Stimulated activated naive CD8-positive, alpha-beta T cell treated with anti-CD3 and anti-CD28 coated beads, Interleukin-15, Interleukin-2, amounts not matched to agents 100 ng/mL and 50 ng/mL, for 24 hours (primary cell): ENCODE results near the gene CACNA2D2.

Experiments
- H3K27ac Mint-ChIP-seq: one replicate; pipeline ENCODE4 v1.8.0; 2021; ENCODE audit warnings: mild to moderate bottlenecking, mixed read lengths
- H3K27me3 Mint-ChIP-seq: one replicate; pipeline ENCODE4 v1.8.0; 2021; ENCODE audit warnings: mixed read lengths
- H3K36me3 Mint-ChIP-seq: one replicate; pipeline ENCODE4 v1.8.0; 2021; ENCODE audit warnings: low read depth, mixed read lengths
- H3K4me1 Mint-ChIP-seq: one replicate; pipeline ENCODE4 v1.8.0; 2021; ENCODE audit warnings: low read depth, mixed read lengths
- H3K4me3 Mint-ChIP-seq: one replicate; pipeline ENCODE4 v1.8.0; 2021; ENCODE audit warnings: mild to moderate bottlenecking, mixed read lengths
- H3K9me3 Mint-ChIP-seq: one replicate; pipeline ENCODE4 v1.8.0; 2021; ENCODE audit warnings: mixed read lengths

CACNA2D2 gene

GRCh38 chr3:50467919-50468318 is 35.5 kb downstream of the CACNA2D2 start:
- Mint-ChIP-seq H3K27ac (no peak overlapping the region), H3K4me1 (peaks cover 5% of the 10 kb centered on the region), H3K4me3 (no peak overlapping the region), H3K9me3 (no peaks in the 10 kb centered on the region), H3K36me3 (no peaks in the 10 kb centered on the region), H3K27me3 (no peaks in the 10 kb centered on the region)

DNA sequence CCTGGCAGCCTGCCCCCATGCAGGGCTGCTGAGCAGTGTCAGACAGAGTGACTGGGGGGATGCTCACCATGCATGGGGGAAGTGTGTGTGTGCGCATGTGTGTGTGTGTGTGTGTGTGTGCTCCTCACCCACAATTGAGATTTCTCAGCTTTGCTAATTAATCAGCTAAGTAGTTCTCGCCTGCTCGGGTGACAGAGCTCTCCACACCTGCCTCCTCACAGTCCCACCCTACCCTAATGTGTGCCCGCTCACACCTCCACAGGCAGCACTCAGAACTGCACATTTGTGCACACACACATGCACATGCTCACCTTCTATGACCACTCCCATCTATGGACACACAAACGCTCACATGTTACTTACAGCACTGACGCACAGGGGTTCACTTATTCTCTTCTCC is 37.3 kb downstream of the CACNA2D2 start:
- no peaks in the 10 kb centered on the region for H3K27me3 Mint-ChIP-seq
- no peaks in the 10 kb centered on the region for H3K9me3 Mint-ChIP-seq
- H3K36me3 Mint-ChIP-seq: no peaks in the 10 kb centered on the region
- H3K27ac Mint-ChIP-seq: no peak overlapping the region
- no peaks in the 10 kb centered on the region for H3K4me1 Mint-ChIP-seq
- no peak overlapping the region for H3K4me3 Mint-ChIP-seq

DNA sequence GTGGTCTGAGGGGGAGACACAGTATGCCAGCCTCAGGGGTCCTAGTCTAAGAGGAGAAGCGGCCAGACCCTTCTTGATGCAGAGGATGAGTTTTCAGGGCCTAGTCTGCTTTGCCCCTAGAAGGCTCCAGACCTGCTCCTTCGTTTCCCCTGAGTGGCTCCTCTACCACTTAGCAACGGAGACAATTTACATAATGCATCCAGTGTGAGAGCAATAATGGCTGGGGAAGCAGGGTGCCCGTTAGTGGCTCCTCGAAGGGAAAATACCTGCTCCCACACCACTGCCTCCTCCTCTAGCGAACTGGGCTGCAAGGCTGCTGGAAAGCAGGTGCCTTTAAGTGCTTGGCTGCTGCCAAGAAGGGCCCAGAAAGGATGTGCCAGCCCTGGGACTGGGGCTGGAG is 38.9 kb downstream of the CACNA2D2 start:
- no peak overlapping the region for H3K4me3 Mint-ChIP-seq
- H3K27me3 Mint-ChIP-seq: peaks cover 3% of the 10 kb centered on the region
- H3K27ac Mint-ChIP-seq: no peak overlapping the region
- H3K36me3 Mint-ChIP-seq: no peaks in the 10 kb centered on the region
- no peaks in the 10 kb centered on the region for H3K9me3 Mint-ChIP-seq
- no peaks in the 10 kb centered on the region for H3K4me1 Mint-ChIP-seq

GRCh38 chr3:50459785-50460184 is 43.6 kb downstream of the CACNA2D2 start:
- H3K36me3 Mint-ChIP-seq: no peaks in the 10 kb centered on the region

GRCh38 chr3:50457988-50458387 is 45.4 kb downstream of the CACNA2D2 start:
- Mint-ChIP-seq H3K36me3 (no peaks in the 10 kb centered on the region), H3K4me3 (no peak overlapping the region), H3K27ac (no peak overlapping the region), H3K9me3 (no peaks in the 10 kb centered on the region), H3K4me1 (no peaks in the 10 kb centered on the region), H3K27me3 (peaks cover 3% of the 10 kb centered on the region)

More at GRCh38 chr3:50459785-50460184, 43.6 kb downstream of the CACNA2D2 start:
- H3K9me3 Mint-ChIP-seq: no peaks in the 10 kb centered on the region
- H3K4me1 Mint-ChIP-seq: no peaks in the 10 kb centered on the region
- H3K4me3 Mint-ChIP-seq: no peak overlapping the region
- peaks cover 3% of the 10 kb centered on the region for H3K27me3 Mint-ChIP-seq
- H3K27ac Mint-ChIP-seq: no peak overlapping the region

- Mint-ChIP-seq H3K4me3 (no peak overlapping the region), H3K27me3 (no peaks in the 10 kb centered on the region), H3K27ac (no peak overlapping the region), H3K9me3 (no peaks in the 10 kb centered on the region), H3K4me1 (peaks cover 6% of the 10 kb centered on the region), H3K36me3 (no peaks in the 10 kb centered on the region)
Measured at GRCh38 chr3:50455161-50456018, 48.0 kb downstream of the CACNA2D2 start.

DNA sequence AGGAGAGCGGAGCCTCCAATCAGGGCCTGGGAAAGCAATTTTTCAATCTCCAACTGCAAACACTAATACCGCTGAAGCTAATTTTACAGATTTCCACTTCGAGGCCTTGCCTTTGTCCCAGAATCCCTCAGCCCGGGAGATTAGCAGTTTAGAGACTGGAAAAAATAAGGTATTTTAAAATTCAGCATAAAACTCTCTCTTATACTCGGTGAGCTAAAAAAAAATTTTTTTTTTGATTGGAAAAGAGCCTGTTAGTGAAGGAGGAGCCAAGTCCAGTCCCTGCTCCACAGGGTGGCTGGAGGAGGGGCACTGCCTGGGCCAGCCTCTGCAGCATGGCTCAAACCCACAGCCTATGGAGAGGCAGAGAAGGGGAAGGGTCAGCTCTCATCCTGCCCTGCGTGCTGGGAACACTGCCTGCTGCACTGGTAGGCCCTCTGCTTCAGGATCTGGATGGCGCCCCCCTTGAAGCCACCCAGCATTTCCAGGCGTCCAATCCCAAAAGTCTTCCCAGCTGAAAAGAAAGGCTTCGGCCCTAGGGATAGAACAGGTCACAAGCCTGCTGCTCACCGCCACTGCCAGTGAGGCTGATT is 48.9 kb downstream of the CACNA2D2 start:
- H3K27ac Mint-ChIP-seq: no peak overlapping the region

DNA sequence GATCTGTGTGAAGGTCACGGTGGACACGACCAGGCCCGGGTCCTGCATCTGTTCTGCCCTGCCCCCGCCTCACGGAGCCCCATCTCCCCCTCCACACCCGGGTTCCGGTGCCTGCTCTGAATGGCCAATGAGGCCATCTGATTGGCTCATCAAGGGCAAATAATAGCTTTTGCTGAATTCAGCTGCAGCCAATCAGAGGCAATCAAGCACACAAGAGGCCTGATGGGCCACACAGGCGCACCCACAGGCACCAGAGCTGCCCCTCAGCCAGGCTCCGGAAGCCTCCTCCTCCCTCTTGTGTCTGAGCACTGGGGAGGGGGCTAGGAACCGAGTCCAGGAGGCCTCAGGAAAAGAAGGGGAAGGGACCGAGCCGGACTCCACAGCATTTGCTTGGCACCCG is 49.5 kb downstream of the CACNA2D2 start:
- Mint-ChIP-seq H3K9me3 (no peaks in the 10 kb centered on the region), H3K27ac (no peak overlapping the region), H3K36me3 (no peaks in the 10 kb centered on the region), H3K27me3 (no peaks in the 10 kb centered on the region), H3K4me3 (no peak overlapping the region), H3K4me1 (peaks cover 19% of the 10 kb centered on the region)

More for the DNA sequence above, 48.9 kb downstream of the CACNA2D2 start:
- H3K27me3 Mint-ChIP-seq: no peaks in the 10 kb centered on the region
- H3K4me3 Mint-ChIP-seq: no peak overlapping the region
- no peaks in the 10 kb centered on the region for H3K9me3 Mint-ChIP-seq
- no peaks in the 10 kb centered on the region for H3K36me3 Mint-ChIP-seq
- H3K4me1 Mint-ChIP-seq: peaks cover 12% of the 10 kb centered on the region

DNA sequence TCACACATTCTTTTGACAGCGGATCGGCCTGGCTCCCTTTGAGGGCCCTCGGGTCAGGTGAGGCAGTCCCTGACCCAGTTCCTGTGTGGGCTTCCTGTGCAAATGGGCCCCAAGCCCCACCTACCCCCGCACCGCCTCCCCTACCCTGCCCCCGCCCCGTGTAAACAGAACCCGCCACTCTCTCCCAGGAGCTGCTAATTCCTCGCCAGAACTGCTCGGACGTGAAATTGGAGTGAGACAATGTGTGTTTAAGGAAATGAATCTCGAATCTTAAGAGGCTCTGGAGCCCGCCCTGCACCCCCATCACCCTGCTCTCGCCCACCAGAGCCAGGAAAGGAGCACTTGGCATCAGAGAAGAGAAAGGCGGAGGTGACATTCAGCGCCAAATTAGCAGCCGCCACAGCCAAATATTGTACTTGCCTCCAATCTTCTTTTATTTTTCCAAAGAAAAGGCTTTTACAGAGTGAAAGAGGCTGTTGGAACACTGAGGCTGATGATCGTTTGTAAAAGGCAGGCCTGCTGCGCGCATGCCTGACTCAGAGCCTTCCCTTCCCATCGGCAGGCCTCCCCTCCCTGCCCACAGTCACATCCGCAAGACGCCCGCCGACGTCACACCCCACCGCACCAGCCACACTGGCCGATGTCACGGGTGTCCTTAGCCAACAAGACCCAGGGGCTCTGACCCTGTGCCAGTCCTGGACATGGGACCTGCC is 53.1 kb downstream of the CACNA2D2 start:
- peak overlapping the region; percentile 59 for H3K4me3 Mint-ChIP-seq

DNA sequence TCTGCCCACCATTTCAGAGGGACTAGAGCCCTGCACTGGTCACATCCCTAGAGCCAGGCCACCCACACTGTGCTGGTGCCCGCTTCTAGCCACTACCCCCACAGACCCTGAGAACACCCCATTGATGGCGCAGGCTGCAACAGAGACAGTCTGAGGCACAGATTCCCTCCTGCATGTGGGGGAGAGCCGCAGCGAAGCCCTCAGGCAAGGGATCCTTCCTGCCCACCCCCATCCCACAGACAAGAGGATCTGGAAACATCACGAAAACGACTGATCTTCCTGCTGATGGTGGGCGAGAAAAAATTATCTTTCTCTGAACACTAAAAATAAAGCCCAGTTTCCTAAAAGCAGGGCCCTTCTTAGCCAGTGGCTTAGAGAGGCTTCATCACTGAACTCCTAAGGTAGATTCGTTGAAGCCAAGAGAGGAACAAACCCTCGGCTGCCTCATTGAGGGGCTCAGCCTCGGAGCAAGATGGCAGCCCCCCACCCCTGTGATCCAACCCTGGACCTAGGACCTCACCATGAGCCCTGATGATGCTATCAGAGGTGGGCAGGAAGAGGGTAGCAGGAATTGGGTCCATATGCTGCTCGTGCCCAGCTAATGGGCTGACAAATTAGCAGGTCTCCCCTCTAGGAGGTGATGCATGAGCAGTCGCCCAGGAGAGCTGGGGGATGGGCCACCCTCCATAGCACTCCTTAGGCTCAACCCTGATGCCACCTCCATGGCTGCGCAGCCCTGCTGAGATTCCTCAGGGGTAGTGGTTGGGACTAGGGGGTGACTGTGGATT is 54.5 kb downstream of the CACNA2D2 start:
- H3K9me3 Mint-ChIP-seq: no peaks in the 10 kb centered on the region
- H3K4me3 Mint-ChIP-seq: no peak overlapping the region
- peaks cover 27% of the 10 kb centered on the region for H3K4me1 Mint-ChIP-seq
- H3K36me3 Mint-ChIP-seq: no peaks in the 10 kb centered on the region
- no peak overlapping the region for H3K27ac Mint-ChIP-seq
- no peaks in the 10 kb centered on the region for H3K27me3 Mint-ChIP-seq

More for the DNA sequence above, 53.1 kb downstream of the CACNA2D2 start:
- Mint-ChIP-seq H3K27me3 (no peaks in the 10 kb centered on the region), H3K36me3 (no peaks in the 10 kb centered on the region), H3K4me1 (peaks cover 27% of the 10 kb centered on the region), H3K9me3 (no peaks in the 10 kb centered on the region), H3K27ac (peak overlapping the region; percentile 76)

DNA sequence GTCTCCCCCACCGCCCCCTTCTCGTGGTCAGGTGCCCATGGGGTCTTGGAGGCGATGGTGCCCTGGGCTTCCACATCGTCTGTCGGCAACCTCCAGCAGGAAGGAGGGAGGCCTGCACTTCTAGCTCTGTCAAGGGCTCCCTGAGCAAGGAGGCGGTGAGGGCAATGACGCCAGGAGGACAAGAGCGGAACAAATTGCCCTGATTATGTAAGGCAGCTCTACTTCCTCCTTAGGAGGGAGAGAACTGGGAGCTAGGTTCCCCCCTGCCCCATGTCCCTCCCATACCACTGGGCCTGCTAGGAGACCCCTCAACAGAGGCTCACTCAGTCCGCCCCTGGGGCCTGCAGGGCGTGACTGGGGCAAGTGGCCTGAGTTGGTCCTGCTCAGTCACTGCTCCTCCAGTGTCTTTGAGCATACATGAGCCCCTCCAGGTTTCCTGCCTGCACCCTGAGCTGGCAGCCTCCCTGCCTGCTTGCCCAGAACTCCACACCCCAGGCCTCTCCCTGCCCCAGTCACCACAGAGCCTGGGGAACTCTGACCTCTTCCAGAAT is 56.1 kb downstream of the CACNA2D2 start:
- H3K4me3 Mint-ChIP-seq: no peak overlapping the region
- peaks cover 27% of the 10 kb centered on the region for H3K4me1 Mint-ChIP-seq
- H3K9me3 Mint-ChIP-seq: no peaks in the 10 kb centered on the region
- no peaks in the 10 kb centered on the region for H3K36me3 Mint-ChIP-seq
- H3K27ac Mint-ChIP-seq: no peak overlapping the region
- no peaks in the 10 kb centered on the region for H3K27me3 Mint-ChIP-seq

- H3K36me3 Mint-ChIP-seq: no peaks in the 10 kb centered on the region
- no peaks in the 10 kb centered on the region for H3K27me3 Mint-ChIP-seq
- peaks cover 27% of the 10 kb centered on the region for H3K4me1 Mint-ChIP-seq
- H3K9me3 Mint-ChIP-seq: no peaks in the 10 kb centered on the region
- H3K27ac Mint-ChIP-seq: no peak overlapping the region
- no peak overlapping the region for H3K4me3 Mint-ChIP-seq
Measured at GRCh38 chr3:50445919-50446318, 57.5 kb downstream of the CACNA2D2 start.

GRCh38 chr3:50444782-50445181 is 58.7 kb downstream of the CACNA2D2 start:
- Mint-ChIP-seq H3K36me3 (no peaks in the 10 kb centered on the region), H3K4me3 (no peak overlapping the region), H3K27me3 (no peaks in the 10 kb centered on the region), H3K4me1 (peaks cover 16% of the 10 kb centered on the region), H3K27ac (no peak overlapping the region), H3K9me3 (no peaks in the 10 kb centered on the region)

DNA sequence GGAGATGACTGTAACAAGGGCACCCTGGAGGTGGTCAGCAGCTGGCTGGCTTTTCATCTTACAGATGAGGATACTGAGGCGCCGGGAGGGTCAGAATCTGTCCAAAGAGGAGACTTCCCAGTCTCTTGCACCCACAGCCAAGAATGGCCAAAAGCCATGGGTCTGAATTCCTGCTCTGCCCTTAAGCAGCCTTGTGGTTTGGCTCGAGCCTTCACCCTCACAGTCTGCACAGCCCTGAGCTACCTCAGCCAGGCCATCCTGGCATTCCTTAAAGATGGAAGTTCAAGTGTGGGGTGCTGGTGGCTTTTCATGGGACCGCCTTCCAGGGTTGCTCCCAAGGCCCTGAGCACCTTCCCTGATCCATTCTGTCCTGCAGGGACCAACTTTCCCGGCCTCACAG is 59.2 kb downstream of the CACNA2D2 start:
- H3K4me1 Mint-ChIP-seq: peaks cover 11% of the 10 kb centered on the region
- H3K9me3 Mint-ChIP-seq: no peaks in the 10 kb centered on the region
- no peak overlapping the region for H3K4me3 Mint-ChIP-seq
- no peak overlapping the region for H3K27ac Mint-ChIP-seq
- H3K36me3 Mint-ChIP-seq: no peaks in the 10 kb centered on the region
- no peaks in the 10 kb centered on the region for H3K27me3 Mint-ChIP-seq
